Neural progenitor cell (in vitro differentiated cells): ENCODE results near the gene NXN. TPM values are rescaled to one million over a fixed set of nuclear protein-coding genes. Genes with fewer than 3 reads are reported as not detected.
"Not testable (repeated sequence)": the region's sequence is repeated elsewhere in the genome, so short reads cannot be mapped to it uniquely, and the experiment has no call there.

Experiments used
- DNase-seq: peaks from one replicate; pipeline ENCODE4 v3.0.0-alpha.2; 2016; ENCODE audit warnings: low spot score
- H2AFZ ChIP-seq: fragments of 200-600 bp; sonication (generic); replicated peaks from 2 replicates; pipeline ENCODE4 v1.6.1; 2016; ENCODE audit warnings: antibody characterized with exemption
- H3F3A ChIP-seq: fragments of 200-600 bp; sonication (generic); 2 replicates; pipeline ENCODE4 v1.6.1; 2016; ENCODE audit warnings: antibody characterized with exemption, low read depth
- H3K27ac ChIP-seq: fragments of 200-600 bp; sonication (generic); 2 replicates; pipeline ENCODE4 v1.5.1; 2016; ENCODE audit warnings: mild to moderate bottlenecking
- H3K27me3 ChIP-seq: fragments of 200-600 bp; sonication (generic); 2 replicates; pipeline ENCODE4 v1.6.1; 2016; ENCODE audit warnings: mild to moderate bottlenecking, moderate library complexity
- H3K36me3 ChIP-seq: fragments of 200-600 bp; sonication (generic); 2 replicates; pipeline ENCODE4 v1.5.1; 2016
- H3K4me1 ChIP-seq: fragments of 200-600 bp; sonication (generic); 2 replicates; pipeline ENCODE4 v1.6.1; 2016; ENCODE audit warnings: mixed run types
- H3K4me2 ChIP-seq: fragments of 200-600 bp; sonication (generic); 2 replicates; pipeline ENCODE4 v1.6.1; 2016
- H3K4me3 ChIP-seq: fragments of 200-600 bp; sonication (generic); 2 replicates; pipeline ENCODE4 v1.5.1; 2016
- H3K79me2 ChIP-seq: fragments of 200-600 bp; sonication (generic); 2 replicates; pipeline ENCODE4 v1.6.1; 2016; ENCODE audit warnings: low read depth
- H3K9ac ChIP-seq: fragments of 200-600 bp; sonication (generic); 2 replicates; pipeline ENCODE4 v1.6.1; 2016
- H3K9me3 ChIP-seq: fragments of 200-600 bp; sonication (generic); 2 replicates; pipeline ENCODE4 v1.5.1; 2016; ENCODE audit warnings: low read depth
- H4K20me1 ChIP-seq: fragments of 200-600 bp; sonication (generic); 2 replicates; pipeline ENCODE4 v1.6.1; 2016; ENCODE audit warnings: low read depth
- H3K27ac Mint-ChIP-seq: 3 replicates; pipeline ENCODE4 v1.8.0; 2021; ENCODE audit warnings: mixed read lengths
- H3K27me3 Mint-ChIP-seq: 2 replicates; pipeline ENCODE4 v1.8.0; 2022; ENCODE audit warnings: low read depth, mild to moderate bottlenecking, inconsistent platforms, moderate library complexity, mixed read lengths; ENCODE audit not compliant: insufficient read depth
- H3K36me3 Mint-ChIP-seq: 3 replicates; pipeline ENCODE4 v1.8.0; 2021; ENCODE audit warnings: mixed read lengths
- H3K4me1 Mint-ChIP-seq: 3 replicates; pipeline ENCODE4 v1.8.0; 2021; ENCODE audit warnings: mixed read lengths
- H3K4me3 Mint-ChIP-seq: 3 replicates; pipeline ENCODE4 v1.8.0; 2021; ENCODE audit warnings: mild to moderate bottlenecking, moderate library complexity, mixed read lengths
- H3K9me3 Mint-ChIP-seq: 3 replicates; pipeline ENCODE4 v1.8.0; 2020; ENCODE audit warnings: mixed read lengths
- EZH2 ChIP-seq: fragments of 200-600 bp; sonication (generic); IDR thresholded peaks from 2 replicates; pipeline ENCODE4 v1.6.1; 2017; ENCODE audit warnings: antibody characterized with exemption, mild to moderate bottlenecking, moderate library complexity
- EZH2phosphoT487 ChIP-seq: fragments of 200-600 bp; sonication (generic); IDR thresholded peaks from 2 replicates; pipeline ENCODE4 v1.6.1; 2017; ENCODE audit warnings: antibody characterized with exemption
- total RNA-seq: library from RNA; depleted of rRNA; stranded (reverse); fragments of >200 nt; gene quantifications from 2 replicates; pipeline ENCODE4 v1.2.3, GENCODE V29; 2015; ENCODE audit warnings: low replicate concordance
- TF ChIP-seq, protein P1 (sequence below): fragments of 200-600 bp; sonication (generic); IDR thresholded peaks from 2 replicates; pipeline ENCODE4 v1.5.1; 2017; ENCODE audit warnings: antibody characterized with exemption, mild to moderate bottlenecking

The NXN gene
- total RNA-seq, 1 donor from 2014 or later: 35.9 TPM

- no peak overlapping the region for H3K4me3 ChIP-seq
- no peak for DNase-seq
- no peaks in the 10 kb centered on the region for H3K9me3 ChIP-seq
- no peaks in the 10 kb centered on the region for H3K36me3 ChIP-seq
- H3K27me3 ChIP-seq: no peaks in the 10 kb centered on the region
- peaks cover 13% of the 10 kb centered on the region for H3K27me3 Mint-ChIP-seq
- no peak overlapping the region for H3K27ac ChIP-seq
- H2AFZ ChIP-seq: no peak overlapping the region
- no peak overlapping the region for H3K9ac ChIP-seq
- H3F3A ChIP-seq: peaks cover 35% of the 10 kb centered on the region
- peaks cover 59% of the 10 kb centered on the region for H3K79me2 ChIP-seq
- peaks cover 50% of the 10 kb centered on the region for H3K4me1 Mint-ChIP-seq
- peak overlapping the region; percentile 13 for H3K4me3 Mint-ChIP-seq
- TF ChIP-seq EZH2 (no peak), EZH2phosphoT487 (no peak)
- TF ChIP-seq, protein P1, sequence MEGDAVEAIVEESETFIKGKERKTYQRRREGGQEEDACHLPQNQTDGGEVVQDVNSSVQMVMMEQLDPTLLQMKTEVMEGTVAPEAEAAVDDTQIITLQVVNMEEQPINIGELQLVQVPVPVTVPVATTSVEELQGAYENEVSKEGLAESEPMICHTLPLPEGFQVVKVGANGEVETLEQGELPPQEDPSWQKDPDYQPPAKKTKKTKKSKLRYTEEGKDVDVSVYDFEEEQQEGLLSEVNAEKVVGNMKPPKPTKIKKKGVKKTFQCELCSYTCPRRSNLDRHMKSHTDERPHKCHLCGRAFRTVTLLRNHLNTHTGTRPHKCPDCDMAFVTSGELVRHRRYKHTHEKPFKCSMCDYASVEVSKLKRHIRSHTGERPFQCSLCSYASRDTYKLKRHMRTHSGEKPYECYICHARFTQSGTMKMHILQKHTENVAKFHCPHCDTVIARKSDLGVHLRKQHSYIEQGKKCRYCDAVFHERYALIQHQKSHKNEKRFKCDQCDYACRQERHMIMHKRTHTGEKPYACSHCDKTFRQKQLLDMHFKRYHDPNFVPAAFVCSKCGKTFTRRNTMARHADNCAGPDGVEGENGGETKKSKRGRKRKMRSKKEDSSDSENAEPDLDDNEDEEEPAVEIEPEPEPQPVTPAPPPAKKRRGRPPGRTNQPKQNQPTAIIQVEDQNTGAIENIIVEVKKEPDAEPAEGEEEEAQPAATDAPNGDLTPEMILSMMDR: no peak
- H3K36me3 Mint-ChIP-seq: peaks cover 32% of the 10 kb centered on the region
- peaks cover 16% of the 10 kb centered on the region for H3K4me1 ChIP-seq
- H3K9me3 Mint-ChIP-seq: peaks cover 5% of the 10 kb centered on the region
- H3K27ac Mint-ChIP-seq: peak overlapping the region; percentile 80
- peaks cover 60% of the 10 kb centered on the region for H4K20me1 ChIP-seq
- H3K4me2 ChIP-seq: no peak overlapping the region
Observed at GRCh38 chr17:954431-955164, 25.0 kb downstream of the NXN start.

DNA sequence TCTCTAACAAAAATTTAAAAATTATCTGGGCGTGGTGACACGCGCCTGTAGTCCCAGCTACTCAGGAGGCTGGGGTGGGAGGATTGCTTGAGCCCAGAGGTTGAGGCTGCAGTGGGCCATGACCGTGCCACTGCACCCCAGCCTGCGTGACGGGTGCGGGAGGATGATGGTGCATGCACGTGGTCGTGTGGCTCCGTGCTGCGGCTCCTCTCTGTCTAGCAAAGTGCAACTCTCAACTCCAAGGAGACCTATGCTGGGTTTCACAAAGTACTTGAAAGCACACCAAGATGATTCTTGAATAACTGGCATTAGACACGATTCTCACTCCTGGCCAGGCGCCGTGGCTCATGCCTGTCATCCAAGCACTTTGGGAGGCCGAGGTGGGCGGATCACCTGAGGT, 25.8 kb downstream of the NXN start:
- H3K4me3 ChIP-seq: no peak overlapping the region
- no peak overlapping the region for H2AFZ ChIP-seq
- peak overlapping the region; percentile 80 for H3K27ac Mint-ChIP-seq
- H3K27me3 Mint-ChIP-seq: peaks cover 13% of the 10 kb centered on the region
- no peak overlapping the region for H3K27ac ChIP-seq
- H3K36me3 Mint-ChIP-seq: peaks cover 32% of the 10 kb centered on the region
- peaks cover 50% of the 10 kb centered on the region for H3K4me1 Mint-ChIP-seq
- no peak overlapping the region for H3K4me2 ChIP-seq
- H4K20me1 ChIP-seq: peaks cover 54% of the 10 kb centered on the region
- peaks cover 36% of the 10 kb centered on the region for H3F3A ChIP-seq
- no peaks in the 10 kb centered on the region for H3K9me3 ChIP-seq
- TF ChIP-seq EZH2phosphoT487 (no peak), EZH2 (no peak)
- TF ChIP-seq, protein P1: no peak
- peaks cover 5% of the 10 kb centered on the region for H3K9me3 Mint-ChIP-seq
- H3K4me1 ChIP-seq: peaks cover 17% of the 10 kb centered on the region
- H3K9ac ChIP-seq: no peak overlapping the region
- H3K79me2 ChIP-seq: peaks cover 53% of the 10 kb centered on the region
- H3K27me3 ChIP-seq: no peaks in the 10 kb centered on the region
- no peaks in the 10 kb centered on the region for H3K36me3 ChIP-seq
- H3K4me3 Mint-ChIP-seq: no peak overlapping the region
- DNase-seq: no peak

- H2AFZ ChIP-seq, H3K4me3 ChIP-seq, H3K9me3 ChIP-seq, H3K36me3 ChIP-seq, H3K4me2 ChIP-seq, DNase-seq, H3K9me3 Mint-ChIP-seq, H3K4me3 Mint-ChIP-seq, H3K27me3 ChIP-seq, H3K27ac ChIP-seq, H3K9ac ChIP-seq: not testable (repeated sequence)
- H3K27ac Mint-ChIP-seq: peak overlapping the region; percentile 69
- H3F3A ChIP-seq: peaks cover 46% of the 10 kb centered on the region
- peaks cover 17% of the 10 kb centered on the region for H3K4me1 ChIP-seq
- H3K79me2 ChIP-seq: peaks cover 48% of the 10 kb centered on the region
- peaks cover 53% of the 10 kb centered on the region for H4K20me1 ChIP-seq
- peaks cover 17% of the 10 kb centered on the region for H3K27me3 Mint-ChIP-seq
- peaks cover 28% of the 10 kb centered on the region for H3K36me3 Mint-ChIP-seq
- H3K4me1 Mint-ChIP-seq: peaks cover 47% of the 10 kb centered on the region
Observed at GRCh38 chr17:952592-952991, 27.0 kb downstream of the NXN start.
